GM18951 (cell line): ENCODE results near the gene CKLF.

Source experiments
- POLR2A ChIP-seq: IDR thresholded peaks from 4 replicates; pipeline ENCODE4 v1.6.1; 2011; ENCODE audit warnings: mild to moderate bottlenecking; ENCODE audit not compliant: insufficient read length, insufficient read depth; ENCODE audit errors: extremely low read depth
- in situ Hi-C: fragments of 300-500 bp; cut with MboI; formaldehyde crosslinking; loops from one replicate; pipeline ENCODE4 v1.12.0; 2022; ENCODE audit warnings: low sequenced_read_pairs, mixed read lengths, inconsistent platforms; ENCODE audit not compliant: unreplicated experiment

Gene CKLF, protein sequence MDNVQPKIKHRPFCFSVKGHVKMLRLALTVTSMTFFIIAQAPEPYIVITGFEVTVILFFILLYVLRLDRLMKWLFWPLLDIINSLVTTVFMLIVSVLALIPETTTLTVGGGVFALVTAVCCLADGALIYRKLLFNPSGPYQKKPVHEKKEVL

GRCh38 chr16:66552286-66553177, at the start of gene CKLF:
Gene CKLF (plus strand): TSS chr16:66552576. CDS start chr16:66552716, 140 bp downstream.
- in situ Hi-C loops, result no loop called here
- peak; percentile 87 for TF ChIP-seq POLR2A

DNA sequence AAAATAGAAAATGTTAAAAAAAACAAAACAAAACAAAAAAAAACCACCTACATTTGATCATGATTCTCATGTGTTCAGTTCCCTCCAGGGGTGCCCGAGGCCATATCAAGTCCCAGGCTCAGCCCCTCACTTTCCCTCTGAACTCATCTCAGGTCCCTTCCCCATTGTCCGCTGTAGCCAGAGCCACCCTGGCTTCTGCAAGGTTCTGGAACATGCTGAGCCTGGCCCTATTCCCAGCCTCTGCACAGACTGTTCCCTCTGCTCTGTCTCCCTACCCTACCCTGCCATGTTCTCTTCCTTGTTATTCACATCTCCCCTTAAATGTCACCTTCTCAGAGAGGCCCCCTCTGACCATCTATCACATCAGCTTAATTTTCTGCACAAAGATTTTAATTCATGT, 49.3 kb upstream of the CKLF start:
- no peak for TF ChIP-seq POLR2A
- in situ Hi-C loops, result no loop called here

- in situ Hi-C loops, result no loop called here
- TF ChIP-seq POLR2A, result no peak
Observed at GRCh38 chr16:66503612-66504011, 48.8 kb upstream of the CKLF start.

- no peak for TF ChIP-seq POLR2A
- in situ Hi-C loops, result no loop called here
Observed at GRCh38 chr16:66507731-66508239, 44.6 kb upstream of the CKLF start.

GRCh38 chr16:66508248-66508913, 44.0 kb upstream of the CKLF start:
- no peak for TF ChIP-seq POLR2A
- in situ Hi-C loops, result no loop called here

GRCh38 chr16:66508914-66509496, 43.4 kb upstream of the CKLF start:
- TF ChIP-seq POLR2A, result no peak

GRCh38 chr16:66509576-66509975, 42.8 kb upstream of the CKLF start:
- in situ Hi-C loops, result no loop called here

More at GRCh38 chr16:66508914-66509496, 43.4 kb upstream of the CKLF start:
- in situ Hi-C loops, result no loop called here

GRCh38 chr16:66510298-66510697, 42.1 kb upstream of the CKLF start:
- TF ChIP-seq POLR2A, result no peak
- in situ Hi-C loops, result no loop called here

More at GRCh38 chr16:66509576-66509975, 42.8 kb upstream of the CKLF start:
- no peak for TF ChIP-seq POLR2A

DNA sequence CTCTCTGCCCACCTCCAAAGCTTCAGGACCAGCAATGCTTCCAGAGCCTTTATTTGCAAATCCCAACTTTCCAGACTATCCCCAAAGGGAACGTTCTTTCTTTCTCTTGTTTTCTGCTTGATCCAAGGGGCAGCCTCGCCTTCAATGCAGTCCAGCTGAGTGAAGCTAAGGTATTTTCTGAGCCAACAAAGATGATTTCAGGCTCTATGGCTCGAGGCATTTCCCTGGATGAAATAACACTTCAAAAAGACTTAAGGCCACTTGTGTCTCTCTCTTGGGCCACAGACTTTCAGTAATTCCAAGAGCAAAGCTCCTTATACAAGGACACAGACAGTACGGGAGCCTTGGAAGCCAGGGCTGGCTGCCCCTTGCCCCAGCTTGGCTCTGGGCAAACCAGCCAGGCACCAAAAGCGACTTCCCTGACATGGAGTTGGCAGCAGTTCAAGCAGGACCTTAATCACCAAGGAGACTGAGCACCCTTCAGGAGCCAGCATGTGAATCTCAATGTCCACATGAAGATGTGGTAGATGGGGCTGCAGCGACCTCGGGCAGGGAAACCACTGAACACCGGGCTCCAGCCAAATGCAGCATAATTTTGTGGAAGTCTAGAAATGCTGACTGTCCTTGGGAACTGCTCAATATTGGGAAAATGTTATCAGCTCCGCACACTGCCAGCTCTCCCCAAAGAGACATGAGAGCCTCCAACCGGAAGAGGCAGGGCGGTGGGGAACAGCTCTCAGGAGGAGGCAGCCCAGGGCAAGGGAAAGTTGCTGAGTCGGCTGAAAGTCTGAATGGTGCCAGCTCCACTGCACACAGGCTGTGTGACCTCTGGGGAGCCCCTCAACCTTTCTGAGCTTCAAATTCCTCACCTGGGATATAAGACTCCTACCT, 41.4 kb upstream of the CKLF start:
- in situ Hi-C loops, result no loop called here
- TF ChIP-seq POLR2A, result no peak

DNA sequence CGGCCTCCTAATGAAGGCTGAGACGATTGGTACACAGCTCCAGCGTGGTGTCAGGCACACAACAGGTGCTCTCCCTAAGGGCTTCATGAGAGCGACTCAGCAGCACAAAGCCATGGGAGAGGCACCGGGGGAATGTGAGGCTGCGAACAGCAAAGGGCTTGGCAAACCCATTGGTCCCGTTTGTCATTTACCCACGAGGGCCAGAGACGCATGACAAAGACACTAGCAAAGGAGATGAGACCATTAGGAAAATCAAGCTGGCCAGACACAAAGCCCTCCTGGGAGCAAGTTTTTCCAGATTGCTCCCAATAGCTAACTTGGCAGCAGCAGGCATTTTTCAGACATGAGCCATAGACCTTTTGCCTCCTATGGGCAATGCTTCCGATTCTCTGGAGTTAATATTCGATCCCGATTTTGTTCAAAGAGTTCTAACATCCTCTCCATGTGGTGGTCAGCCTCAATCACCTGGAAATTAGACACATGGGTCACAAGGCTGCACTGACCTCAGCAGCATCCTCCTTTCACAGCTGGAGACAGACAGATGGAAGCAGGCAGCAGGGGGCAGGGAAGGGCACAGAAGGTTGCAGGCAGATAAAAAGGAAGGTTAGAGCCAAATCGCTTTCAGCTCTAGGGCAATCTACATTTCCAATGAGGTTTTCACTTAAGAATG, 40.6 kb upstream of the CKLF start:
- no peak for TF ChIP-seq POLR2A
- in situ Hi-C loops, result no loop called here

- in situ Hi-C loops, result no loop called here
- no peak for TF ChIP-seq POLR2A
Observed at GRCh38 chr16:66512272-66513110, 39.9 kb upstream of the CKLF start.
